HepG2 (cell line): ENCODE results near the gene SPATC1L. TPM values are rescaled to one million over a fixed set of nuclear protein-coding genes. Genes with fewer than 3 reads are reported as not detected.
A peak's percentile ranks its signal among the peaks of the same experiment; 100 is the strongest.

ENCODE experiments used
- AGO1 ChIP-seq: fragments of 200-400 bp; formaldehyde crosslinking; IDR thresholded peaks from 2 replicates; pipeline ENCODE4 v1.6.1; 2017; ENCODE audit warnings: mild to moderate bottlenecking, low read depth, low read length, moderate library complexity; ENCODE audit not compliant: poor library complexity, severe bottlenecking
- ASH2L ChIP-seq: fragments of 300-600, 200-600 bp; sonication (generic); IDR thresholded peaks from 2 replicates; pipeline ENCODE4 v1.7.0; 2017; ENCODE audit warnings: low read depth, mild to moderate bottlenecking, moderate library complexity, mixed read lengths, low read length; ENCODE audit not compliant: insufficient read length
- ATM ChIP-seq: fragments of 450-650 bp; IDR thresholded peaks from 2 replicates; pipeline ENCODE4 v1.7.1; 2017; ENCODE audit warnings: mild to moderate bottlenecking, borderline replicate concordance
- EED ChIP-seq: sonication (generic); formaldehyde crosslinking; IDR thresholded peaks from 2 replicates; pipeline ENCODE4 v1.5.0; 2020; ENCODE audit warnings: mild to moderate bottlenecking, missing genetic modification reagents
- KDM2A ChIP-seq: sonication (generic); formaldehyde crosslinking; IDR thresholded peaks from 2 replicates; pipeline ENCODE4 v1.4.0; 2020; ENCODE audit warnings: low read depth, missing genetic modification reagents, borderline replicate concordance
- KLF15 ChIP-seq: sonication (generic); formaldehyde crosslinking; IDR thresholded peaks from 2 replicates; pipeline ENCODE4 v1.8.1; 2023; ENCODE audit warnings: borderline replicate concordance, mild to moderate bottlenecking, inconsistent platforms, missing genetic modification reagents, mixed read lengths
- MXD4 ChIP-seq: IDR thresholded peaks from 2 replicates; pipeline ENCODE4 v1.6.1; 2016; ENCODE audit warnings: mild to moderate bottlenecking, missing biosample characterization, missing genetic modification reagents
- NR2F2 ChIP-seq: IDR thresholded peaks from 2 replicates; pipeline ENCODE4 v1.6.1; 2012; ENCODE audit warnings: low read depth, inconsistent platforms, borderline replicate concordance
- SALL2 ChIP-seq: sonication (generic); formaldehyde crosslinking; IDR thresholded peaks from 2 replicates; pipeline ENCODE4 v1.8.1; 2023; ENCODE audit warnings: mild to moderate bottlenecking, missing genetic modification reagents, inconsistent platforms
- SNRNP70 ChIP-seq: fragments of 200-400 bp; formaldehyde crosslinking; IDR thresholded peaks from 2 replicates; pipeline ENCODE4 v1.6.1; 2017; ENCODE audit warnings: mild to moderate bottlenecking, low read depth, low read length, moderate library complexity
- TAF1 ChIP-seq: sonication (generic); formaldehyde crosslinking; IDR thresholded peaks from 2 replicates; pipeline ENCODE4 v1.4.0; 2020; ENCODE audit warnings: missing genetic modification reagents
- TMF1 ChIP-seq: sonication (generic); formaldehyde crosslinking; IDR thresholded peaks from 2 replicates; pipeline ENCODE4 v1.8.1; 2022; ENCODE audit warnings: low read depth, missing genetic modification reagents
- ZNF670 ChIP-seq: sonication (generic); formaldehyde crosslinking; IDR thresholded peaks from 2 replicates; pipeline ENCODE4 v1.8.0; 2022; ENCODE audit warnings: mild to moderate bottlenecking, missing genetic modification reagents, borderline replicate concordance
- ZNF780A ChIP-seq: sonication (generic); formaldehyde crosslinking; IDR thresholded peaks from 2 replicates; pipeline ENCODE4 v1.8.0; 2022; ENCODE audit warnings: mild to moderate bottlenecking, missing genetic modification reagents, moderate library complexity
- polyA plus RNA-seq, 8 experiments: library from polyadenylated mRNA; depleted of rRNA in 3 of 8; stranded (reverse) in 7 of 8; unstranded in 1 of 8; fragments of >200 nt; fragmentation: Illumina TruSeq in 4 of 8; extraction: Trizol in 4 of 8; gene quantifications; 2 replicates each; pipeline versions ENCODE4 v1.2.1 to v1.2.3, GENCODE V29; 2011 to 2016; ENCODE audit warnings: low read depth in 4 of 8, missing spikeins in 1 of 8, mixed read lengths in 1 of 8; ENCODE audit not compliant: insufficient read depth in 1 of 8
- total RNA-seq, 5 experiments: library from RNA; depleted of rRNA; stranded (reverse); fragments of >200 nt; fragmentation: Illumina TruSeq; extraction: Trizol; gene quantifications; 2 replicates each; pipeline ENCODE4 v1.2.3, GENCODE V29; 2016; ENCODE audit warnings: low read depth in 1 of 5
- TF ChIP-seq, protein P1 (sequence below): sonication (generic); formaldehyde crosslinking; IDR thresholded peaks from 2 replicates; pipeline ENCODE4 v1.5.1; 2020; ENCODE audit warnings: mild to moderate bottlenecking, missing genetic modification reagents, borderline replicate concordance
- TF ChIP-seq, protein P2 (sequence below): sonication (generic); formaldehyde crosslinking; IDR thresholded peaks from 2 replicates; pipeline ENCODE4 v1.5.1; 2020; ENCODE audit warnings: missing genetic modification reagents, mild to moderate bottlenecking, borderline replicate concordance
- TF ChIP-seq, protein P3 (sequence below), 2 experiments: IDR thresholded peaks; 2 replicates each; pipeline ENCODE4 v1.6.1; 2011 to 2012; ENCODE audit warnings: low read length in 2 of 2, borderline replicate concordance in 1 of 2, low read depth in 1 of 2, mild to moderate bottlenecking in 1 of 2, moderate library complexity in 1 of 2
- TF ChIP-seq, protein P4 (sequence below): sonication (generic); formaldehyde crosslinking; IDR thresholded peaks from 2 replicates; pipeline ENCODE4 v1.5.1; 2020; ENCODE audit warnings: mild to moderate bottlenecking, missing genetic modification reagents, moderate library complexity

SPATC1L gene
- total and polyA plus RNA-seq, 2 of the 13 experiments (the other 11 are each of a cell fraction or from before 2014, with no cell fraction given), result 1.4 to 3.3 TPM

DNA sequence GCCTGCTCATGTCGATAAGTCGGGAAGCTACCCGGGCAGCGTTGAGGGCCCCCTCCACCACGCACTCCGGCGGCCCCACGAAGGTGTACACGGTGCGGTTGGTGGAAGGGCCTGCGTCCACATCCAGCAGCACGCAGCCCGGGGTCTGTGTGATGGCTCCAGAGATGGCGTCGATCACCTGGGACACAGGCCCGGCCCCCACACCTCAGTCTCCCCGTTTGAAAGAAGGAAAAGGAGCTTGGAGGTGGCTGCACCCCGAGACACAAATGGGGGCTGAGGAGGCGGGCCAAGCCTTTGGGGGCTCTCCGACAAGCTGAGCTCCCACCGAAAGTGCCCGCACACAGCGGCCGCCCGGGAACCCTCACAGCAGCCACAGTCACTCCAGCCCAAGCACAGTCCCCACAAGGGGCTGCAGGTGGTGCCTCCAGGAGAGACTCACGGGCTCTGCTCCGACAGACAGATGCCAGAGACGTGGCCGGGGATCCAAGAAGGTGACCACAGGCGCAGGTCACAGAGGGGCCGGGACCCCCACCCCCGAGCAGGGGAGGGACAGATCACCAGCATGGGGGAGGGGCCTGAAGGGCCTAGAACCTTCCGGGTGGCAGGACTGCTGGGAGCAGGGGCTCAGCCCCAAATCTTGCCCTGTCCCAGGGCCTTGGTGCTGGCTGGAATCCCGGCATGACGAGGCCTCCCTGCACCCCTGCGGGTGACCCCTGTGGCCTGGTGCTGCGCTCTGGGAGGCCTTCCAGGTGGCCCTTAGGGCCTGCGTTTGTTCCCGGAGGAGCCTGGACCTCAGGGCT lies 29.9 kb downstream of the SPATC1L start (continued):
- TF ChIP-seq ATM (no peak), SNRNP70 (no peak), TAF1 (peak; percentile 56), KLF15 (CRISPR knock-in tag) (no peak), KDM2A (0 out of 2 replicates have a peak, but pooled peaks have one; percentile 29), MXD4 (CRISPR knock-in tag) (no peak), NR2F2 (no peak), ZNF780A (CRISPR knock-in tag) (0 out of 2 replicates have a peak, but pooled peaks have one; percentile 21), ASH2L (no peak), TMF1 (CRISPR knock-in tag) (no peak), AGO1 (peak; percentile 12), ZNF670 (CRISPR knock-in tag) (no peak), EED (CRISPR knock-in tag) (peak; percentile 65; the same call in 1 of the 2 replicates), SALL2 (no peak)
- TF ChIP-seq, protein P1, sequence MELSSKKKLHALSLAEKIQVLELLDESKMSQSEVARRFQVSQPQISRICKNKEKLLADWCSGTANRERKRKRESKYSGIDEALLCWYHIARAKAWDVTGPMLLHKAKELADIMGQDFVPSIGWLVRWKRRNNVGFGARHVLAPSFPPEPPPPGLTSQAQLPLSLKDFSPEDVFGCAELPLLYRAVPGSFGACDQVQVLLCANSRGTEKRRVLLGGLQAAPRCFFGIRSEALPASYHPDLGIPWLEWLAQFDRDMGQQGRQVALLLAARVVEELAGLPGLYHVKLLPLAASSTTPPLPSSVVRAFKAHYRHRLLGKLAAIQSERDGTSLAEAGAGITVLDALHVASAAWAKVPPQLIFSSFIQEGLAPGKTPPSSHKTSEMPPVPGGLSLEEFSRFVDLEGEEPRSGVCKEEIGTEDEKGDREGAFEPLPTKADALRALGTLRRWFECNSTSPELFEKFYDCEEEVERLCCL, result no peak
- TF ChIP-seq, protein P2, sequence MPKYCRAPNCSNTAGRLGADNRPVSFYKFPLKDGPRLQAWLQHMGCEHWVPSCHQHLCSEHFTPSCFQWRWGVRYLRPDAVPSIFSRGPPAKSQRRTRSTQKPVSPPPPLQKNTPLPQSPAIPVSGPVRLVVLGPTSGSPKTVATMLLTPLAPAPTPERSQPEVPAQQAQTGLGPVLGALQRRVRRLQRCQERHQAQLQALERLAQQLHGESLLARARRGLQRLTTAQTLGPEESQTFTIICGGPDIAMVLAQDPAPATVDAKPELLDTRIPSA (CRISPR knock-in tag), result peak; percentile 19; the same call in 1 of the 2 replicates
- TF ChIP-seq, protein P3, sequence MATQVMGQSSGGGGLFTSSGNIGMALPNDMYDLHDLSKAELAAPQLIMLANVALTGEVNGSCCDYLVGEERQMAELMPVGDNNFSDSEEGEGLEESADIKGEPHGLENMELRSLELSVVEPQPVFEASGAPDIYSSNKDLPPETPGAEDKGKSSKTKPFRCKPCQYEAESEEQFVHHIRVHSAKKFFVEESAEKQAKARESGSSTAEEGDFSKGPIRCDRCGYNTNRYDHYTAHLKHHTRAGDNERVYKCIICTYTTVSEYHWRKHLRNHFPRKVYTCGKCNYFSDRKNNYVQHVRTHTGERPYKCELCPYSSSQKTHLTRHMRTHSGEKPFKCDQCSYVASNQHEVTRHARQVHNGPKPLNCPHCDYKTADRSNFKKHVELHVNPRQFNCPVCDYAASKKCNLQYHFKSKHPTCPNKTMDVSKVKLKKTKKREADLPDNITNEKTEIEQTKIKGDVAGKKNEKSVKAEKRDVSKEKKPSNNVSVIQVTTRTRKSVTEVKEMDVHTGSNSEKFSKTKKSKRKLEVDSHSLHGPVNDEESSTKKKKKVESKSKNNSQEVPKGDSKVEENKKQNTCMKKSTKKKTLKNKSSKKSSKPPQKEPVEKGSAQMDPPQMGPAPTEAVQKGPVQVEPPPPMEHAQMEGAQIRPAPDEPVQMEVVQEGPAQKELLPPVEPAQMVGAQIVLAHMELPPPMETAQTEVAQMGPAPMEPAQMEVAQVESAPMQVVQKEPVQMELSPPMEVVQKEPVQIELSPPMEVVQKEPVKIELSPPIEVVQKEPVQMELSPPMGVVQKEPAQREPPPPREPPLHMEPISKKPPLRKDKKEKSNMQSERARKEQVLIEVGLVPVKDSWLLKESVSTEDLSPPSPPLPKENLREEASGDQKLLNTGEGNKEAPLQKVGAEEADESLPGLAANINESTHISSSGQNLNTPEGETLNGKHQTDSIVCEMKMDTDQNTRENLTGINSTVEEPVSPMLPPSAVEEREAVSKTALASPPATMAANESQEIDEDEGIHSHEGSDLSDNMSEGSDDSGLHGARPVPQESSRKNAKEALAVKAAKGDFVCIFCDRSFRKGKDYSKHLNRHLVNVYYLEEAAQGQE (IDR thresholded peaks at IDR 0.05; ENCODE audit: borderline replicate concordance in 1 of 2, low read depth in 1 of 2, low read length in 2 of 2), result no peak
- TF ChIP-seq, protein P4, sequence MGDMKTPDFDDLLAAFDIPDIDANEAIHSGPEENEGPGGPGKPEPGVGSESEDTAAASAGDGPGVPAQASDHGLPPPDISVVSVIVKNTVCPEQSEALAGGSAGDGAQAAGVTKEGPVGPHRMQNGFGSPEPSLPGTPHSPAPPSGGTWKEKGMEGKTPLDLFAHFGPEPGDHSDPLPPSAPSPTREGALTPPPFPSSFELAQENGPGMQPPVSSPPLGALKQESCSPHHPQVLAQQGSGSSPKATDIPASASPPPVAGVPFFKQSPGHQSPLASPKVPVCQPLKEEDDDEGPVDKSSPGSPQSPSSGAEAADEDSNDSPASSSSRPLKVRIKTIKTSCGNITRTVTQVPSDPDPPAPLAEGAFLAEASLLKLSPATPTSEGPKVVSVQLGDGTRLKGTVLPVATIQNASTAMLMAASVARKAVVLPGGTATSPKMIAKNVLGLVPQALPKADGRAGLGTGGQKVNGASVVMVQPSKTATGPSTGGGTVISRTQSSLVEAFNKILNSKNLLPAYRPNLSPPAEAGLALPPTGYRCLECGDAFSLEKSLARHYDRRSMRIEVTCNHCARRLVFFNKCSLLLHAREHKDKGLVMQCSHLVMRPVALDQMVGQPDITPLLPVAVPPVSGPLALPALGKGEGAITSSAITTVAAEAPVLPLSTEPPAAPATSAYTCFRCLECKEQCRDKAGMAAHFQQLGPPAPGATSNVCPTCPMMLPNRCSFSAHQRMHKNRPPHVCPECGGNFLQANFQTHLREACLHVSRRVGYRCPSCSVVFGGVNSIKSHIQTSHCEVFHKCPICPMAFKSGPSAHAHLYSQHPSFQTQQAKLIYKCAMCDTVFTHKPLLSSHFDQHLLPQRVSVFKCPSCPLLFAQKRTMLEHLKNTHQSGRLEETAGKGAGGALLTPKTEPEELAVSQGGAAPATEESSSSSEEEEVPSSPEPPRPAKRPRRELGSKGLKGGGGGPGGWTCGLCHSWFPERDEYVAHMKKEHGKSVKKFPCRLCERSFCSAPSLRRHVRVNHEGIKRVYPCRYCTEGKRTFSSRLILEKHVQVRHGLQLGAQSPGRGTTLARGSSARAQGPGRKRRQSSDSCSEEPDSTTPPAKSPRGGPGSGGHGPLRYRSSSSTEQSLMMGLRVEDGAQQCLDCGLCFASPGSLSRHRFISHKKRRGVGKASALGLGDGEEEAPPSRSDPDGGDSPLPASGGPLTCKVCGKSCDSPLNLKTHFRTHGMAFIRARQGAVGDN, result peak; percentile 27
